GM19193 (cell line): ENCODE measurements around the gene MFSD11.

ENCODE experiments used
- POLR2A ChIP-seq: IDR thresholded peaks from 4 replicates; pipeline ENCODE4 v1.6.1; 2011; ENCODE audit not compliant: insufficient read depth, insufficient read length; ENCODE audit errors: extremely low read depth

Gene MFSD11

GRCh38 chr17:76737676-76738467, at the start of gene MFSD11:
TSS of gene MFSD11 (plus strand) at chr17:76738119. CDS start at chr17:76738353, 234 bp downstream.
- TF ChIP-seq POLR2A, result peak; percentile 24

GRCh38 chr17:76688165-76688622, 49.7 kb upstream of the MFSD11 start:
- TF ChIP-seq POLR2A, result no peak

- TF ChIP-seq POLR2A, result no peak
Measured at GRCh38 chr17:76689859-76690258, 48.1 kb upstream of the MFSD11 start.

GRCh38 chr17:76690596-76691280, 47.2 kb upstream of the MFSD11 start:
- TF ChIP-seq POLR2A, result no peak

- no peak for TF ChIP-seq POLR2A
Measured at GRCh38 chr17:76691379-76692191, 46.3 kb upstream of the MFSD11 start.

- no peak for TF ChIP-seq POLR2A
Measured at GRCh38 chr17:76695059-76695831, 42.7 kb upstream of the MFSD11 start.

GRCh38 chr17:76696763-76697701, 40.9 kb upstream of the MFSD11 start:
- no peak for TF ChIP-seq POLR2A

- no peak for TF ChIP-seq POLR2A
Measured at GRCh38 chr17:76697702-76698465, 40.0 kb upstream of the MFSD11 start.

GRCh38 chr17:76700270-76700616, 37.7 kb upstream of the MFSD11 start:
- no peak for TF ChIP-seq POLR2A

- TF ChIP-seq POLR2A, result no peak
Measured at GRCh38 chr17:76700617-76701470, 37.1 kb upstream of the MFSD11 start.

- TF ChIP-seq POLR2A, result no peak
Measured at GRCh38 chr17:76701471-76701967, 36.4 kb upstream of the MFSD11 start.

GRCh38 chr17:76702076-76702475, 35.8 kb upstream of the MFSD11 start:
- TF ChIP-seq POLR2A, result no peak
